Lung (tissue), 12 donors: ENCODE measurements around the gene TMEM207. TPM values are rescaled to one million over a fixed set of nuclear protein-coding genes. Genes with fewer than 3 reads are reported as not detected.

Experiments
- ATAC-seq: fragments of 200-7000 bp; cut with Tn5 transposase; one replicate; pipeline ENCODE4 v1.9.1; 2020; ENCODE audit warnings: moderate number of reproducible peaks; ENCODE audit not compliant: insufficient read depth, low FRiP score
- DNase-seq, 3 donors: peaks; one replicate each; pipeline ENCODE4 v3.0.0-alpha.2; 2013 to 2017
- H3K27ac ChIP-seq, 2 donors: one replicate each; pipeline ENCODE4 v1.5.1; 2013; ENCODE audit warnings: mild to moderate bottlenecking in 2 of 2, moderate library complexity in 2 of 2, control low read depth in 1 of 2, inconsistent platforms in 1 of 2, low read depth in 1 of 2, low read length in 1 of 2
- H3K27me3 ChIP-seq, 3 donors: one replicate each; pipeline ENCODE4 v1.5.1; 2013; ENCODE audit warnings: low read length in 2 of 3; ENCODE audit not compliant: control insufficient read depth in 3 of 3, insufficient read depth in 3 of 3
- H3K36me3 ChIP-seq, 4 donors: one replicate each; pipeline ENCODE4 v1.5.1; 2013; ENCODE audit warnings: low read length in 4 of 4, mild to moderate bottlenecking in 1 of 4, moderate library complexity in 1 of 4; ENCODE audit not compliant: control insufficient read depth in 4 of 4, insufficient read depth in 4 of 4
- H3K4me1 ChIP-seq, 5 donors: one replicate each; pipeline ENCODE4 v1.5.1; 2013; ENCODE audit warnings: low read length in 5 of 5, mild to moderate bottlenecking in 2 of 5, moderate library complexity in 1 of 5; ENCODE audit not compliant: control insufficient read depth in 5 of 5, insufficient read depth in 5 of 5
- H3K4me3 ChIP-seq: one replicate; pipeline ENCODE4 v1.5.1; 2013; ENCODE audit warnings: mild to moderate bottlenecking, control low read depth, moderate library complexity
- H3K9ac ChIP-seq, 2 donors: one replicate each; pipeline ENCODE4 v1.5.1; 2013; ENCODE audit warnings: low read length in 2 of 2, control low read depth in 1 of 2; ENCODE audit not compliant: insufficient read depth in 1 of 2
- H3K9me3 ChIP-seq, 4 donors: one replicate each; pipeline ENCODE4 v1.5.1; 2013; ENCODE audit warnings: low read length in 3 of 4, mild to moderate bottlenecking in 1 of 4, moderate library complexity in 1 of 4; ENCODE audit not compliant: control insufficient read depth in 4 of 4, insufficient read depth in 3 of 4
- polyA plus RNA-seq, 2 donors: library from polyadenylated mRNA; stranded (reverse); fragments of 200-250 nt; gene quantifications; one replicate each; pipeline ENCODE4 v1.2.1, GENCODE V29; 2013
- total RNA-seq, 2 donors: library from RNA; depleted of rRNA in 1 of 2; stranded (reverse); fragments of >200 nt in 1 of 2; gene quantifications; one replicate each; pipeline ENCODE4 v1.2.1, GENCODE V29; 2014 to 2021
- TF ChIP-seq, protein P1 (sequence below): IDR thresholded peaks from 2 replicates; pipeline ENCODE4 v1.5.1; 2012; ENCODE audit warnings: mild to moderate bottlenecking; ENCODE audit errors: control extremely low read depth, extremely low read depth
- donor health status: control.
- donor health status: control.
- donor health status: Bipolar disorder and iron deficiency.
- donor health status: healthy.
- donor health status: DM: yes; HTN: yes; CAD: no.

The TMEM207 gene
- total and polyA plus RNA-seq, 4 donors, result not detected

DNA sequence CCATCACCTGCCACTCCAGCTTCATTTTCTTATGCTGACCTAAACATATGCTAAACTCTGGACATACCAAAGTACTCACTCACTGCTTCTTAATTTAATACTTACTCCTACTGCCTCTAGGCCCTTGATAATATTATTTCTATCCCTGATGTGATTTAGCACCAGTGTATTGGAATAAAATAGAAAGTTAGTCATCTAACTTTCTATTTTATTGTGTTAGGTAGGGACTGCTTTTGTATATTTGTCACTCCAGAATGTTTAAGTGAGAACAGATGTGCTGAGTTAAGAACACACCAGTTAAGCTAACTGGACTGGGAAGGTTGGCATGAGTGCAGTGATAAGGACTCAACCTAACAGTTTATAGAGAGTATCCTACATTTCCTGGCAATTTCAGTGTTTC is 68.3 kb downstream of the TMEM207 start:
- H3K27me3 ChIP-seq, result no peaks in the 10 kb centered on the region
- no peak overlapping the region for H3K9ac ChIP-seq
- TF ChIP-seq, protein P1, sequence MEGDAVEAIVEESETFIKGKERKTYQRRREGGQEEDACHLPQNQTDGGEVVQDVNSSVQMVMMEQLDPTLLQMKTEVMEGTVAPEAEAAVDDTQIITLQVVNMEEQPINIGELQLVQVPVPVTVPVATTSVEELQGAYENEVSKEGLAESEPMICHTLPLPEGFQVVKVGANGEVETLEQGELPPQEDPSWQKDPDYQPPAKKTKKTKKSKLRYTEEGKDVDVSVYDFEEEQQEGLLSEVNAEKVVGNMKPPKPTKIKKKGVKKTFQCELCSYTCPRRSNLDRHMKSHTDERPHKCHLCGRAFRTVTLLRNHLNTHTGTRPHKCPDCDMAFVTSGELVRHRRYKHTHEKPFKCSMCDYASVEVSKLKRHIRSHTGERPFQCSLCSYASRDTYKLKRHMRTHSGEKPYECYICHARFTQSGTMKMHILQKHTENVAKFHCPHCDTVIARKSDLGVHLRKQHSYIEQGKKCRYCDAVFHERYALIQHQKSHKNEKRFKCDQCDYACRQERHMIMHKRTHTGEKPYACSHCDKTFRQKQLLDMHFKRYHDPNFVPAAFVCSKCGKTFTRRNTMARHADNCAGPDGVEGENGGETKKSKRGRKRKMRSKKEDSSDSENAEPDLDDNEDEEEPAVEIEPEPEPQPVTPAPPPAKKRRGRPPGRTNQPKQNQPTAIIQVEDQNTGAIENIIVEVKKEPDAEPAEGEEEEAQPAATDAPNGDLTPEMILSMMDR, result no peak
- no peak for DNase-seq
- no peak overlapping the region for H3K4me3 ChIP-seq
- H3K9me3 ChIP-seq, result no peaks in the 10 kb centered on the region
- no peaks in the 10 kb centered on the region for H3K4me1 ChIP-seq
- ATAC-seq, result no peak
- no peak overlapping the region for H3K27ac ChIP-seq
- H3K36me3 ChIP-seq, result no peaks in the 10 kb centered on the region

DNA sequence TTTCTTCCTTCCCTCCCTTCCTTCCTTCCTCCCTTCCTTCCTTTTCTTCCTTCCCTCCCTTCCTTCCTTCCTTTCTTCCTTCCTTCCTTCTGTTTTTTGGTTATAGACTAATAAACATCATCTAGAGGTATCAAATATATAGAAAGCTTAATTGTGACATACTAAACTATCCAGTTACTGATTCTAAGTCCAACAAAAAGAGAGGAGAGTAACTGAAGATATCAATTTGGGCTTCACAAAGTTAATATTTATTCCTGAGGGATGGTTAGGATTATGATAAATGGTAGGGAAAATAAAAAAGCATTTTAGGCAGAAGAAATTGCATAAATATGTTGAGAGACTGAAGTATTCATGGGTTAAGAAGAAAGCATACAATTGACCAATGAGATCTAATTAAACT is 69.5 kb downstream of the TMEM207 start:
- Histone ChIP-seq H3K4me3 (no peak overlapping the region), H3K9ac (no peak overlapping the region), H3K36me3 (no peaks in the 10 kb centered on the region), H3K4me1 (no peaks in the 10 kb centered on the region), H3K27ac (no peak overlapping the region), H3K9me3 (no peaks in the 10 kb centered on the region), H3K27me3 (no peaks in the 10 kb centered on the region)
- TF ChIP-seq, protein P1, result no peak
- ATAC-seq (no peak), DNase-seq (no peak)

Other genes starting within 250 kb of the TMEM207 start
- 10 to 100 TPM in 1 of 2 donors, 1 to 10 TPM in 1; 7.1 to 29.8 TPM for gene CLDN1, start 127.5 kb downstream of the TMEM207 start, total RNA-seq
- 10 to 100 TPM; 12.6 to 14.2 TPM for gene CLDN1, start 127.5 kb downstream of the TMEM207 start, polyA plus RNA-seq
- gene CLDN16, start 61.7 kb downstream of the TMEM207 start, total RNA-seq, result 1 to 10 TPM in 1 of 2 donors, under 1 TPM in 1; 0.26 to 2.0 TPM
- under 1 TPM; 0.16 to 0.65 TPM for gene CLDN16, start 61.7 kb downstream of the TMEM207 start, polyA plus RNA-seq
- 10 to 100 TPM; 28.6 to 34.2 TPM for gene IL1RAP, start 64.2 kb upstream of the TMEM207 start, total RNA-seq
- gene IL1RAP, start 64.2 kb upstream of the TMEM207 start, polyA plus RNA-seq, result 10 to 100 TPM in 1 of 2 donors, 1 to 10 TPM in 1; 3.2 to 24.9 TPM